GM08714 (cell line): ENCODE data around the gene AJAP1.

Source experiments
- H3K4me3 ChIP-seq: fragments of 200-500 bp; sonication (Bioruptor generic); 2 replicates; pipeline ENCODE4 v1.5.1; 2014; ENCODE audit warnings: mild to moderate bottlenecking, low read length, inconsistent platforms
- ZNF274 ChIP-seq: IDR thresholded peaks from 2 replicates; pipeline ENCODE4 v1.6.1; 2012; ENCODE audit warnings: mild to moderate bottlenecking, low read depth, low read length

AJAP1 gene

DNA sequence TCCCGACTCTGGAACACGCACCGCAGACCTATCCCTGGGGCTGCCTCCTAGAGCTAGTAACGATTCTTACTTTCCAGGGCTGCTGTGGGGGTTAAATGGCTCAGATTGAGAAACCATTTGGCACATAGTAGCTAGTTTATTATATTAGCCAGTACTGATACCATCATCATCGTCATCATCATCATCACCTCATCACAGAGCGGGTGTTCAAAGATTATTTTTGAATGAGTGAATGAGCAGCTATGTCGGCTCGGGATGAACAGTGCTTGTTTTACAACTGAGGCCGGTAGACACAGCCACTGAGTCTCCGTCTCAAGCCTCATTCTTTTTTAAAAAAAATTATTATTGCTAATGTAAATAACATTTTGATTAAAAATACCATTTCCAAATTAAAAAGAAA, 13.5 kb upstream of the AJAP1 start:
- no peak for TF ChIP-seq ZNF274

GRCh38 chr1:4647391-4647790, 7.0 kb upstream of the AJAP1 start:
- no peak for TF ChIP-seq ZNF274
- no peak overlapping the region for H3K4me3 ChIP-seq

More for the DNA sequence above, 13.5 kb upstream of the AJAP1 start:
- no peak overlapping the region for H3K4me3 ChIP-seq

- H3K4me3 ChIP-seq, result no peak overlapping the region
- no peak for TF ChIP-seq ZNF274
These were observed 5.8 kb upstream of the AJAP1 start for GRCh38 chr1:4648657-4649056.

DNA sequence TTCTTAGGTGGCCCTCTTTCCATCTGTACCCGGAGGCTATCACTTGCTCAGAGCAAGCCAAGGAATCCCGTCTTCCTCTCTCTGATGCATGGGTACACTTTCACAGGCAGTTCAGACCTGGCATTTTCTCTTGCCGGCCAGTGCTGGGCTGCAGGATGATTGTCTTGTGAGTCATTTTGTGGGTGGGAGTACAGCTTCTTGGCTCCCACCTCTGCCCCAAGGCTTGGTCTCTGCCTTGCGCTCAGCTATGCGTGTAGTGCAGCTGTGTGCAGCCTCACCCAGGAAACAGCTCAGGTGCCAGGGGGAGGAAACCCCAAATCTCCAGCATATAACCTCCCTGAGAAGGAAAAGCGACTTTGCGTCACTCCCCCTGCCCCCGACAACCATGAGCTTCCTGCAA, 3.9 kb upstream of the AJAP1 start:
- H3K4me3 ChIP-seq, result no peak overlapping the region
- TF ChIP-seq ZNF274, result no peak

- no peak overlapping the region for H3K4me3 ChIP-seq
- no peak for TF ChIP-seq ZNF274
These were observed 3.4 kb upstream of the AJAP1 start for GRCh38 chr1:4650981-4651380.

DNA sequence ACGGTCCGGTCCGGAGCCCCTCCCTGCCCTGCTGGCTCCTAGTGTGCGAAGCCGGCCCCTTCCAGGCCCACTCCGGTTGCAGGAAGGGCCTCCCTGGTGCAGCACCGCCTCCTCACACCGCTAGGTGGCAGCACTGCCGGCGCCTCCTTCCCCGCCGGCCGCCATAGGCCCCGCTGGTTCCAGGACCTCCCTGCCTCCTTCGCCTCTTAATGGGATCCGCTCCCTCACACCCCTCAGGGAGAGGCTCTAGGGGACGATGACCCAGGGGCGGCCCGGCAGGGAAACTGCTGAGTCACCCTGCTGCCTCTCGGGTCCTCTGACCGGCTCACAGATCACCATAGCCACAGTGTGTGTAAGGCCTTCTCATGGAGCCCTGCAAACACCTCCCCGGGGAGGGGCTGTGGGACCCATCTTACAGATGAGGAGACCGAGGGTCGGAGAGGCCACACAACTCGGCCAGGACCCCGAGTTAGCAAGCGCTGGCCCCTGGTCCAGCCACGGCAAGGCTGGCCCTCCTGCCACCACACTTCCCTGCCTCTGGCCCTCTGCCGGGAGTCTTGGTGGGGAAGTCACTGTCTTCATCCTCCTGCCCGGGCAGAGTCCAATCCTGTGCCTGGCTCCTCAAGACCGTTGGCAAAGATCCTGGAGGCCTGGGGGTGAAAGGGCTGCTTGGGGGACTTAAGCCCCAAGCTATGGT, 1.6 kb upstream of the AJAP1 start:
- no peak overlapping the region for H3K4me3 ChIP-seq
- TF ChIP-seq ZNF274, result no peak

DNA sequence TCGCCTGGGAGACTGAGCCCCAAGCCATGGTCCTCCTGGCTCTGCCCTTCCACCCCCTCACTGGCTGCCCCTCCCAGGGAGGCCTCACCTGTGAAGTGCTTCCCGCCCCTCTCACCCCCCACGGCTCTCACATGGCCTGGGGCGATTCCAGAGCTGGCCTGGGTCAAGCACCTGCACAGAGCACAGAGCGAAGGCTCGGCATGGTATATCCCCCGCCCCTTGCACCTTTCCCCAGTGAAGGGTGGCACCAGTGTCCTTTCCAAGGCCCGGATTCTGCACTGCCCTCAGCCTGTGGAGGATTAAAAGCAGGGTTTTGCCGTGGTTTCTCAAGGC, 1.1 kb upstream of the AJAP1 start:
- no peak overlapping the region for H3K4me3 ChIP-seq
- TF ChIP-seq ZNF274, result no peak

GRCh38 chr1:4654764-4655673, 610 bp downstream of the AJAP1 start:
- no peak for TF ChIP-seq ZNF274
- H3K4me3 ChIP-seq, result no peak overlapping the region

DNA sequence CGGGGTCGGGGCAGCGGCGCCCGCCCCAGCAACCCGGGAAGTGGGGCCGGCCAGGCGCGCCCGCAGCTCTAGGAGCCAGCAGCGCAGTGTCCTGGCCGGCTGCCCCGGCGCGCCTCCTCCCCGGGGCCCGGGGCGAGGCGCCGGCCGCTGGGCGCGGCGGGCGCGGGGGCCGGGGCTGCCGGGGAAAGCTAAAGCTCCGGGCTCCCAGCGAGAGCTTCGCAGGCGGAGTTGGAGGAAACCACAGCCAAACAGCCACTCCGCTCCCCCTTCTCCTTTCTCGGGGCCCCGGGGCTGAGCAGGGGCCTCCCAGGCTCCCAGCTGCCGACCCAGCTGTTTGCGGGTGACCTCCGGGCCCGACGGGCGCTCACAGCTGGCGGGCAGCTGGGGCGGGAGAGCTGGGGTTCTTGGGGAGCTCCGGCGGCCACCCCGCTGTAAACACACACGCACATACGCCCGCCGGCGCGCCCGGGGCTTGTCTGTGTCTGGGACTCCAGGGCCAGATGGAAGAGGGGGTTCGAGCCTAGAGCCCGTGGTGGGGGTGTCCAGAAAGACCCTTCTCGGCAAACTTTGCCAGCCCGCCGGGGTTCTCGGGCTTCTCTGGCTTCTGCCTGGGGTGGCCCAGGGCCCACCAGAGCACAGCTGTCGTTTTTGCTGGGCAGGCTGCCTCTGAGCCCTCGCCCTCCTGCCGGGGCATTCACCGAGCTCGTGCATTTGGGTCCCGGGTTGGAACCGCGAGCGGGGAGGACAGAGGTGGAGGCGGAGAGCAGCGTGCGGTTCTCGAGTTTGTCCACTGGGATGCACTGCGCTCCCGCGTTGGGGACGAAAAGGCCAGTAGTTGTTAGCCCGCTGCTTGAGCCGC, 1.5 kb downstream of the AJAP1 start:
- no peak overlapping the region for H3K4me3 ChIP-seq
- no peak for TF ChIP-seq ZNF274

- H3K4me3 ChIP-seq, result no peak overlapping the region
- no peak for TF ChIP-seq ZNF274
These were observed 2.2 kb downstream of the AJAP1 start for GRCh38 chr1:4656533-4657140.

DNA sequence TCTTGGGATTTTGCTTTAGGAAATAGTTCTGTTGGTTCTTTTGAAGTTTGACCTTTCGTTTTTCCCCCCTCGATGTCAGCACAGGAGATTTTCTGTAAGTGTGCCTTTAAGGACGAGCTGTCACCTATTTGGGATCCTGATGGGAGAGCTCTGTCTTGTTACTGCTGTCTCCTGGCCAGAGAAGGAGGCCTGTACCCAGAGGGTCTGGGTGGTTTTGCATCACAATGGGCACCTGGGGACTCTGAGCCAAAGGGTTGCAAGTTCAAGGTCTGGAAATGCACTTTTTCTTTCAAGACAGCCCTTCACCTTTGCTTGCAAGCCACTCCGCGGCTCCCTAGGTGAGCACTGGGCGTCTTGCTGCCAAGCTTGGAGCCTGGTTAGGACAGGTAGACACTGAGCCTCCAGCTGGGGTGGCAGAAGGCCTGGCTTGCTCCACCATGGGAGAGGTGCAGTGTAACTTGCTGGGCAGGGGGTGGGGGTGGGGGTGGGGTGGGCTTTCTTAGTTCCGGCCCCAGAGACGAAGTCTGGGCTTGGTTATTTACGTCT, 2.9 kb downstream of the AJAP1 start:
- TF ChIP-seq ZNF274, result no peak
- no peak overlapping the region for H3K4me3 ChIP-seq

DNA sequence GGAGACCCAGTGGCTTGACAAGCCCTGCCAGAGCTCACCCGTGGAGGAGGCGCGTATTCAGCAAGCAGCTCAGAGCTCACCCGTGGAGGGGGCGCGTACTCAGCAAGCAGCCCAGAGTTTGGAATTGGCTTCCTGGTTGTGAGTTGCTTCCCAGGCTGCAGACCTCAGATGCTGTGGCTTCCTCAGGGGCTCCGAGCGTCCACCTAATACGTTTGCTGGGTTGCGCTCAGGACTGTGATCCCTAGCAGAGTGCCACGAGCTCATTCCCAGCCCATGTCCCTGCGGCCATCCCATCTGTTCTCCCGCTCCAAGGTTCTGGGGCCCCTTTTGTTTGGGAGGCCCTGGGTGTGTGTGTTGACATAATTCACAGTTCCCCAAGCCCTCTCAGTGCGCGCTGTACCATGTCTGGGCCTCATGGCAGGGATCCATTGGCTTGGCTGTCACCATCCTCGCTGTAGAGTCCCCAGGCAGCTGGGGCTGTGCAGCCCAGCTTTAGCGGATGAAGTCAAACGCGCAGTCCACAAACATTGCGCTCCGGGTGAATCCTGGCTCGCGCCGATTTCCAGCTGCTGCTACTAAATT, 3.6 kb downstream of the AJAP1 start:
- H3K4me3 ChIP-seq, result no peak overlapping the region
- TF ChIP-seq ZNF274, result no peak
